DMS79 treated with DMSO at 0.1 percent for 48 hours (cell line): Measurements from ENCODE around the gene TEAD3.
"Not testable (repeated sequence)": the region's sequence is repeated elsewhere in the genome, so short reads cannot be mapped to it uniquely, and the experiment has no call there.

ENCODE experiments used
- DNase-seq: peaks from one replicate; lab custom pipeline; 2025; lab: John Stamatoyannopoulos, UW

The TEAD3 gene

DNA sequence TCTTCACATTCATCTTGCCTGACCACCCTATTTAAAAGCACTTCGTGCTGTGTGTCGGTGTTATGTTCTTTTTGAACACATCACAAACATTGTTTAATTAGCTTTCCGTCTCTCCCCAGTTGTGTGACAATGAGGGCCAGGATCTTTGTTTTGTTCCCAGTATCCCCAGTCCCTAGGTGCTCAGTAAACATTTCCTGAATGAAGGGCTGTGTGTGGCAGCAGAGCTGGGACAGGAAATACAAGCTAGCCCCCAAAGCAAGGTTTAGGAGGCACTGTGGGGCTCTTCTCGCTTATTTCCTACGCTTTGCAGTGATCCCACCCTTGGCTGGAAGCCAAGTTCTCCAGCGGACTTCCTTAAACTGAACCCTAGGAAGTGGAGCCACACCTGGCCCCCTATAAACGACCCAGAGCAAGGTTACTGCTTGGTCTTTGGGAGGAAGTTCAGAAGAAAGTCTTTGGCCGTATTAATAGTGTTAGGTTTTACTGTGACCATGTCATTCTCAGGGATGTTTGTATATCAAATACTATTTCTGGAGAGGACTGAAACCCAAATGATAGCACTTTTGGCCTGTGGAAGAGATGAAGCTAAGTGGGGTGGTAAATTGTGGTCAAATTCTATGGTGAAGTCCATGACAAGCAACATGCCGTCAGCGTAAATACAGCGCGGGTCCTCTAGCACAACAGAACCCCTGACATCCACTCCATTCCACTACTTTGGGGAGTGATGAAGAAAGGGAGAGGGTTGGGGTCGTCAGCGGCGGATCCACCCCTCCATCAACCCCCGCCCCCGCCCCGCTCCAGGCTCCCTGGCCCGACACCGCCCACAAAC, 45.3 kb downstream of the TEAD3 start:
- no peak for DNase-seq

- peak; percentile 82 for DNase-seq
Observed at GRCh38 chr6:35449287-35449881, 47.5 kb downstream of the TEAD3 start.

- DNase-seq = no peak
Observed at GRCh38 chr6:35448191-35448590, 48.7 kb downstream of the TEAD3 start.

DNA sequence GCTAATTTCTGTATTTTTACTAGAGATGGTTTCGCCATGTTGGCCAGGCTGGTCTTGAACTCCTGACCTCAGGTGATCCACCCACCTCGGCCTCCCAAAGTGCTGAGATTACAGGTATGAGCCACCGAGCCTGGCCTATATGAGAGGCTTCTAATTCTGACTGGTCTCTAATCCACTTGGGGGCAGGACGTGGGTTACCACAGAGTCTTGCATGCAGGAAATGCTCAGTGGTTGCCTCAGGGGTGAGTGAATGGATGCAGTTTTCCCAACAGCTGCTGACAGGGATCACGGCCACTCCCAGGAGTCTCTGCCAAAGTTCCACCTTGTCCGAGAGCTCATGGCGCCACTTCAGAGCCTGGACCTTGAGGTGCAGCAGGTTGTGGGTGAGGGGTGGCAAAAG, 51.2 kb downstream of the TEAD3 start:
- DNase-seq = no peak

DNA sequence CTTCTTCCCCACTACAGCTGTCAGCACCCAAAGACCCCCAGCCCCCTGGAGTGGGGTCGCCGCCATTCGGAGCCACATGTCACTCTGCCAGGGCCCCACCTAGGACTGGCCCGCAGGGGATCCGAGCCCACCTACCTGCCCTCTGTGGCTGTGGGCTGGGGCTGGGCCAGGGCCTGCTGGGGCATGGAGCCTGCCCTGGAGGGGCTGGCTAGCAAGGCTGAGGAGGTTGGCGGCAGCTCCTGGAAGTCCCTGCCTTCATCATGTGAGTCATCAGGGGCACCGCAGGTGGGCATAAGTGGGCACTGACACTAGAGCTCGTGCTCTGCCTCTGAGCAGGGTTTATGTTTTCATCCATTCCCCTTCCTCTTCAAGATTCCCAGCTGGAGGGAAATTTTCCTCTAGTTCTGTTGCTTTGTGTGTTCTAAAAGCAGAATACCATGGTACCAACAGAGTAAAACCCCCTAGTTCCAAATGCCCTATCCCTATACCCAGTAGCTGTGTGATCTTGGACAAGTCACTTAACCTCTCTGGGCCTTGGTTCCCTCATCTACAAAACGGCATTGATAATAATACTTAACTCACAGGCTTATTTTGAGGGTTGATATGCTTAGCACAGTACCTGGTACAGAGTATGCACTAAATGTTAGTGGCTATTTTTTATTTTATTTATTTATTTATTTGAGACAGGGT, 53.4 kb downstream of the TEAD3 start:
- no peak for DNase-seq

DNA sequence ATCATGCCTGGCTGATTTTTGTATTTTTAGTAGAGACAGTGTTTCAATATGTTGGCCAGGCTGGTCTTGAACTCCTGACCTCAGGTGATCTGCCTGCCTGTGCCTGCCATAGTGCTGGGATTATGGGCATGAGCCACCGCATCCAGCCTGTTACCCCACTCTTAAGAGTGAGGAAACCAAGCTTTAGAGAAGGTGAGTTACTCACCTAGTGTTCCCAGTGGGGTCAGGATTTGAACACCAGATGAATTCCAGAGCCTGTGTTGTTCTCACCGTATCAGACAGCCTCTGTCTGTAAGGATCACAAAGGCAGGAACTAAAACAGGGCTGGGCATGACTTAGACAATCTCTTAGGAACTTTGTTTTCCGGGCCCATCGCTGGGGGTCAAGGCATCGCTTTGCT, 54.2 kb downstream of the TEAD3 start:
- no peak for DNase-seq

GRCh38 chr6:35441642-35442041, 55.2 kb downstream of the TEAD3 start:
- DNase-seq = no peak

GRCh38 chr6:35441205-35441604, 55.7 kb downstream of the TEAD3 start:
- no peak for DNase-seq

DNA sequence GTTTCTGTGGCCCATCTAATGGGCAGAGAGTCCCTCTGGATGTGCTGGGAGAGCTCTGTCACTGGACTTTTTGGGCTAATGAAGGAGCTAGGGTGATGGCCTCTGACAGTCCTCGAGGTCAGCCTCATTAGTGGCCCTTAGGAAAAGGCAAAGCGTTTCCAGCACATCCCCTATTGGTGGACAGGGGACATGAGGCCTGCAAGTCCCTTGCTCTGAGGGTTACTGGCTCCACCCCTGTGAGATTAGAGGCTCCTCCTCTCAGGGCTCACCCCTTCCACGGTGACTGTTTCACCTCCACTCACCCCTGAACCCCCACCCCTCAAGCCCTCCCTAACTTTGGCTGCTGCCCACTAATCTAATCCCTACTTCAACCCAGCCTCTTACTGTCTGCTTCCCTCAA, 57.6 kb downstream of the TEAD3 start:
- no peak for DNase-seq

DNA sequence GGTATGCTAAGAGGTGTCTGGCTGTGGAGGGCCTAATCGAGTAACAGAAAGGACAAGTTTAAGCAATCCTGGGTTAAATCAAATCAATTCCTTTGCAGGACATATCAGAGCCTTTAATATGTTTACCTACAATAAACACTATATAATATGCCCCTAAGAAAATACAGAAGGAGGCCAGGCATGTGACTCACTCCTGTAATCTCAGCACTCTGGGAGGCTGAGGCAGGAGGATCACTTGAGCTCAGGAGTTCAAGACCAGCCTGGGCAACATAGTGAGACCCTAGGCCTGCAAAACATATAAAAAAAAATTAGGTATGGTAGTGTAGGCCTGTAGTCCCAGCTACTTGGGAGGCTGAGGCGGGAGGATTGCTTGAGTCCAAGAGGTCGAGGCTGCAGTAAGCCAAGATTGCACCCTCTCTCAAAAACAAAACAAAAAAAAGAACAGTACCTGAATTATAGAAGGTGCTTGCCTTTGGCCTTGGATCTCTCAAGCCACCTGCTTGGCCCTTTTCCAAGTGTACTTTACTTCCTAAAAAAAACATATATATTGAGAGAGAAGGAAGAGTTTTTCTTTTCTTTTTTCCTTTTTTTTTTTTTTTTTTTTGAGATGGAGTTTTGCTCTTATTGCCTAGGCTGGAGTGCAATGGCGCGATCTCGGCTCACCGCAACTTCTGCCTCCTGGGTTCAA, 58.4 kb downstream of the TEAD3 start:
- DNase-seq = not testable (repeated sequence)

- DNase-seq = no peak
Observed at GRCh38 chr6:35436071-35436857, 60.6 kb downstream of the TEAD3 start.

GRCh38 chr6:35435074-35435837, 61.6 kb downstream of the TEAD3 start:
- peak; percentile 67 for DNase-seq

- DNase-seq = not testable (repeated sequence)
Observed at GRCh38 chr6:35432702-35433101, 64.2 kb downstream of the TEAD3 start.

GRCh38 chr6:35432291-35432690, 64.6 kb downstream of the TEAD3 start:
- DNase-seq = no peak

DNA sequence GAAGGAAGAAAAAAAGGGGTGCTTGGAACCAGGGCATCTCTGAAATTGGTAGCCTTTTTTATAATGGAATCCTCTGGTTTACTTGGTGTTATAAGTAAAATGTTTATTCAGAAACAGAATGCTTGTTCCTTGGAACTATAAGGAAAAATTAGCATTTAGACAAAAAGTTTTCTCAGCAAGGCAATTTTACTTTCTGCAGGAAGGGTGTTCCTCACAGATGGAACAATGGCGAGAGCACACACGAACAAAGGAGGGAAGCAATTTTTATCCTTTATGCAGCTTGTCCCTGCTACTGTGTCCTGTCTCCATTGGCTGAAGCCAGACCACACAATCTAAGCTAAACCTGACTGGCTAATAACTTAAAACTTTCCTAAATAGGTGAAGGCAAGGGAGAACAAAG, 67.4 kb downstream of the TEAD3 start:
- no peak for DNase-seq

DNA sequence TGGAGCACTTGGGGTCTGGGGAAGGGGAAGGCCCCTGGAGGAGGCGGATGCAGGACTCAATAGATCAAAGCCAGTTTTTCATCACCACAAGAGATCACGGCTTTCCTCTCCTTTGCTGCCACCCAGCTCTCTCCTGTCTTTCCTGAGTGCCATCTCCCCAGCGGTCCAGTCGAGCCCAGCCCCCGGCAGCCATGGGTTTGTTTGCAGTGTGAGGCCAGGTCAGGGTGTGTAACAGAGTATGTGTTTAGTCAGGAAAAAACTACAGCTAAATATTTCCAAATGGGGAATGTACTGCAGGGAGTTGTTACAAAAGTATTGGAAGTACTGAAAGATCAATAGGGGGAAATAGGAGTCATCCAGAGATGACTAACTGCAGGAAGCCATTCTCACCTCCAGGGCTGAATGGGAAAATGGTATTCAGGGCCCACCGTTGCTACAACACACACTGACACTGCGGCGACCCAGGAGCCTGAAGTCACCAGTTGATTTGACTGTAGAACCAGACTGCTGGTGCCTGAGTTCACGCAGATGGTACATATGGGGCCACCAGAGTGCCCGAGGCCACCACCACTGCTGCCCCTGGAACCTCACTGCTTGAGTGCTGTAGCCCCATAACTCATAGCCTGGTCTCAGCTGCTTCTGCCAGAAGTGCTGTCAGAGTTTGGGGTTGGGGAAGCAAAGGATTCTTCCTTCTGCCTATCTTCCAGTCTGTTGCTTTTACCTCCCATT, 68.3 kb downstream of the TEAD3 start:
- no peak for DNase-seq

GRCh38 chr6:35427851-35428321, 69.0 kb downstream of the TEAD3 start:
- no peak for DNase-seq

DNA sequence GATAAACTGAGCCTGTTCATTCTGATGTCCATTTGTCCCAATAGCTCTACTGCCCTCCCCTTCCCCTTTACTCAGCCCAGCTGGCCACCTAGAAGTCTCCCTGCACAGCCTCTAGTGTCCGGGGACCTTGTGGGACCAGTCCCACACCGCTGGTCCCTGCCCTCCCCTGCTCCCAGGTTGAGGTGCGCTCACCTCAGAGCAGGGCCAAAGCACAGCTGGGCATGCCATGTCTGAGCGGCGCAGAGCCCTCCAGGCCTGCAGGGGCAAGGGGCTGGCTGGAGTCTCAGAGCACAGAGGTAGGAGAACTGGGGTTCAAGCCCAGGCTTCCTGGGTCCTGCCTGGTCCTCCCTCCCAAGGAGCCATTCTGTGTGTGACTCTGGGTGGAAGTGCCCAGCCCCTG, 69.4 kb downstream of the TEAD3 start:
- DNase-seq = no peak

- no peak for DNase-seq
Observed at GRCh38 chr6:35426074-35426473, 70.8 kb downstream of the TEAD3 start.

- DNase-seq = no peak
Observed at GRCh38 chr6:35425284-35425683, 71.6 kb downstream of the TEAD3 start.
